ENCODE data around the gene C20orf96. TPM values are rescaled to one million over a fixed set of nuclear protein-coding genes. Genes with fewer than 3 reads are reported as not detected.

The C20orf96 gene
- total and polyA plus RNA-seq, 2 donors (not counting 1 experiment from before 2014, with no cell fraction given), result 4.7 to 7.5 TPM

DNA sequence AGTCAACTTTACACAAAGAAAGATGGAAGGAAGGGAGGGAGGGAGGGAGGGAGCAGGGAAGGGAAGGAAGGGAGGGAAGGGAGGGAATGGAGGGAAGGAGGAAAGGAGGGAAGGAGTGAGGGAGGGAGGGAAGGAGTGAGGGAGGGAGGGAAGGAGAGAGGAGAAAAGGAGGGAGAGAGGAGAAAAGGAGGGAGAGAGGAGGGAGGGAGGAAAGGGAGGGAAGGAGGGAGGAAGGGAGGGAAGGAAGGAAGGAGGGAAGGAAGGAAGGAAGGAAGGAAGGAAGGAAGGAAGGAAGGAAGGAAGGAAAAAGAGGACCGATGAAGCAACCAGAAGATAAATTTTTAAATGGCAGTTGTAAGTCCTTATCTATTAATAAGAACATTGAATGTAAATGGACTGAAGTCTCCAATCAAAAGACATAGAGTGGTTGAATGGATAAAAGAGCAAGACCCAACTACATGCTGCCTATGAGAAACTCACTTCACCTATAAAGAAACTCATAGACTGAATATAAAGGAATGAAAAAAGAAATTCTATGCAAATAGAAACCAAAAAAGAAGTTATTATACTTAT, 69.2 kb downstream of the C20orf96 start:
- no peak overlapping the region for H3K27ac Mint-ChIP-seq
- ATAC-seq (ENCODE audit: low read depth) (no peak), DNase-seq (no peak)
- H3K27me3 Mint-ChIP-seq, result peaks cover 42% of the 10 kb centered on the region
- Histone ChIP-seq H3K79me2 (ENCODE audit: control insufficient read depth, insufficient read depth, low read length) (no peaks in the 10 kb centered on the region), H3K4me3 (ENCODE audit: control extremely low read depth in 1 of 5, extremely low read depth in 1 of 5, insufficient read depth in 1 of 5, low read depth in 2 of 5, low read length in 4 of 5) (no peak overlapping the region), H3K36me3 (replicated peaks in 1 of 2; ENCODE audit: control extremely low read depth in 1 of 2, control insufficient read depth in 1 of 2, extremely low read depth in 1 of 2, insufficient read depth in 2 of 2, low read length in 1 of 2) (no peaks in the 10 kb centered on the region), H3K4me2 (replicated peaks; ENCODE audit: low read depth, low read length, poor library complexity, severe bottlenecking) (no peak overlapping the region), H3K9ac (ENCODE audit: low read length) (no peak overlapping the region), H3K9me3 (ENCODE audit: control extremely low read depth in 1 of 3, control insufficient read depth in 2 of 3, insufficient read depth in 1 of 3, low read length in 2 of 3) (no peaks in the 10 kb centered on the region), H3K27ac (ENCODE audit: low read length in 2 of 2) (no peak overlapping the region), H3K4me1 (ENCODE audit: control insufficient read depth in 2 of 2, insufficient read depth in 2 of 2, low read length in 2 of 2) (no peaks in the 10 kb centered on the region), H3K27me3 (replicated peaks in 1 of 4; ENCODE audit: control extremely low read depth in 1 of 4, control insufficient read depth in 3 of 4, insufficient read depth in 4 of 4, low read length in 3 of 4) (peaks cover 0 to 10% (median 7%) of the 10 kb centered on the region in 4 experiments), H2AFZ (ENCODE audit: insufficient read depth, low read depth, low read length, poor library complexity, severe bottlenecking) (no peak overlapping the region), H4K20me1 (ENCODE audit: control insufficient read depth, insufficient read depth, low read length, poor library complexity, severe bottlenecking) (no peaks in the 10 kb centered on the region)
- TF ChIP-seq, protein P1, sequence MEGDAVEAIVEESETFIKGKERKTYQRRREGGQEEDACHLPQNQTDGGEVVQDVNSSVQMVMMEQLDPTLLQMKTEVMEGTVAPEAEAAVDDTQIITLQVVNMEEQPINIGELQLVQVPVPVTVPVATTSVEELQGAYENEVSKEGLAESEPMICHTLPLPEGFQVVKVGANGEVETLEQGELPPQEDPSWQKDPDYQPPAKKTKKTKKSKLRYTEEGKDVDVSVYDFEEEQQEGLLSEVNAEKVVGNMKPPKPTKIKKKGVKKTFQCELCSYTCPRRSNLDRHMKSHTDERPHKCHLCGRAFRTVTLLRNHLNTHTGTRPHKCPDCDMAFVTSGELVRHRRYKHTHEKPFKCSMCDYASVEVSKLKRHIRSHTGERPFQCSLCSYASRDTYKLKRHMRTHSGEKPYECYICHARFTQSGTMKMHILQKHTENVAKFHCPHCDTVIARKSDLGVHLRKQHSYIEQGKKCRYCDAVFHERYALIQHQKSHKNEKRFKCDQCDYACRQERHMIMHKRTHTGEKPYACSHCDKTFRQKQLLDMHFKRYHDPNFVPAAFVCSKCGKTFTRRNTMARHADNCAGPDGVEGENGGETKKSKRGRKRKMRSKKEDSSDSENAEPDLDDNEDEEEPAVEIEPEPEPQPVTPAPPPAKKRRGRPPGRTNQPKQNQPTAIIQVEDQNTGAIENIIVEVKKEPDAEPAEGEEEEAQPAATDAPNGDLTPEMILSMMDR (IDR thresholded peaks at IDR 0.05), result no peak
- TF ChIP-seq EZH2 (IDR thresholded peaks at IDR 0.05; ENCODE audit: borderline replicate concordance, insufficient read depth, low read depth, low read length, poor library complexity, severe bottlenecking), result no peak
- no CpG with 5 or more reads among the region's 1 CpG for WGBS (ENCODE audit: insufficient coverage)
- H3K4me1 Mint-ChIP-seq, result peaks cover 4% of the 10 kb centered on the region
- H3K4me3 Mint-ChIP-seq, result no peak overlapping the region
- ChIA-PET CTCF (no interaction called here), POLR2A (no interaction called here)
- intact Hi-C loops (cut with micrococcal nuclease), result no loop called here
- H3K9me3 Mint-ChIP-seq (ENCODE audit: insufficient read depth), result no peaks in the 10 kb centered on the region

Other genes with a start within 250 kb of the C20orf96 start
- not detected in 2 replicates for gene DEFB125, start 203.1 kb downstream of the C20orf96 start, total RNA-seq
- not detected in 2 replicates for gene DEFB125, start 203.1 kb downstream of the C20orf96 start, polyA plus RNA-seq
- not detected in 2 replicates for gene DEFB126, start 148.2 kb downstream of the C20orf96 start, total RNA-seq
- gene DEFB126, start 148.2 kb downstream of the C20orf96 start, polyA plus RNA-seq, result not detected in 2 replicates
- gene DEFB127, start 133.3 kb downstream of the C20orf96 start, total RNA-seq, result not detected in 2 replicates
- gene DEFB127, start 133.3 kb downstream of the C20orf96 start, polyA plus RNA-seq, result not detected in 2 replicates
- gene DEFB128, start 101.0 kb downstream of the C20orf96 start, total RNA-seq, result not detected in 2 replicates
- gene DEFB128, start 101.0 kb downstream of the C20orf96 start, polyA plus RNA-seq, result not detected in 2 replicates
- gene DEFB129, start 63.5 kb downstream of the C20orf96 start, total RNA-seq, result not detected in 2 replicates
- gene DEFB129, start 63.5 kb downstream of the C20orf96 start, polyA plus RNA-seq, result not detected in 2 replicates
- not detected in 2 replicates for gene DEFB132, start 33.0 kb downstream of the C20orf96 start, total RNA-seq
- gene DEFB132, start 33.0 kb downstream of the C20orf96 start, polyA plus RNA-seq, result not detected in 2 replicates
- 34.5 and 35.7 TPM in 2 replicates for gene ZCCHC3, start 6.8 kb upstream of the C20orf96 start, total RNA-seq
- gene ZCCHC3, start 6.8 kb upstream of the C20orf96 start, polyA plus RNA-seq, result 7.7 and 12.8 TPM in 2 replicates
- gene SOX12, start 34.8 kb upstream of the C20orf96 start, total RNA-seq, result 13.6 and 14.4 TPM in 2 replicates
- 4.6 and 5.3 TPM in 2 replicates for gene SOX12, start 34.8 kb upstream of the C20orf96 start, polyA plus RNA-seq
- 7.4 and 8.6 TPM in 2 replicates for gene NRSN2, start 56.4 kb upstream of the C20orf96 start, total RNA-seq
- gene NRSN2, start 56.4 kb upstream of the C20orf96 start, polyA plus RNA-seq, result 3.5 and 5.0 TPM in 2 replicates
- 8.3 and 8.9 TPM in 2 replicates for gene TRIB3, start 90.0 kb upstream of the C20orf96 start, total RNA-seq
- 15.2 TPM in 2 replicates for gene TRIB3, start 90.0 kb upstream of the C20orf96 start, polyA plus RNA-seq
- 117 and 135 TPM in 2 replicates for gene RBCK1, start 117.5 kb upstream of the C20orf96 start, total RNA-seq
- gene RBCK1, start 117.5 kb upstream of the C20orf96 start, polyA plus RNA-seq, result 110 and 128 TPM in 2 replicates
- gene TBC1D20, start 171.8 kb upstream of the C20orf96 start, total RNA-seq, result 37.9 and 40.0 TPM in 2 replicates
- gene TBC1D20, start 171.8 kb upstream of the C20orf96 start, polyA plus RNA-seq, result 28.0 and 31.7 TPM in 2 replicates